ENCODE data around the gene ZFP62. TPM values are rescaled to one million over a fixed set of nuclear protein-coding genes. Genes with fewer than 3 reads are reported as not detected.

The ZFP62 gene
- total and polyA plus RNA-seq, 2 of the 8 experiments (the other 6 are each of a cell fraction or from before 2014, with no cell fraction given): 9.3 to 38.5 TPM

GRCh38 chr5:180889381-180889780, 28.3 kb upstream of the ZFP62 start (continued):
- TF ChIP-seq, protein P1, sequence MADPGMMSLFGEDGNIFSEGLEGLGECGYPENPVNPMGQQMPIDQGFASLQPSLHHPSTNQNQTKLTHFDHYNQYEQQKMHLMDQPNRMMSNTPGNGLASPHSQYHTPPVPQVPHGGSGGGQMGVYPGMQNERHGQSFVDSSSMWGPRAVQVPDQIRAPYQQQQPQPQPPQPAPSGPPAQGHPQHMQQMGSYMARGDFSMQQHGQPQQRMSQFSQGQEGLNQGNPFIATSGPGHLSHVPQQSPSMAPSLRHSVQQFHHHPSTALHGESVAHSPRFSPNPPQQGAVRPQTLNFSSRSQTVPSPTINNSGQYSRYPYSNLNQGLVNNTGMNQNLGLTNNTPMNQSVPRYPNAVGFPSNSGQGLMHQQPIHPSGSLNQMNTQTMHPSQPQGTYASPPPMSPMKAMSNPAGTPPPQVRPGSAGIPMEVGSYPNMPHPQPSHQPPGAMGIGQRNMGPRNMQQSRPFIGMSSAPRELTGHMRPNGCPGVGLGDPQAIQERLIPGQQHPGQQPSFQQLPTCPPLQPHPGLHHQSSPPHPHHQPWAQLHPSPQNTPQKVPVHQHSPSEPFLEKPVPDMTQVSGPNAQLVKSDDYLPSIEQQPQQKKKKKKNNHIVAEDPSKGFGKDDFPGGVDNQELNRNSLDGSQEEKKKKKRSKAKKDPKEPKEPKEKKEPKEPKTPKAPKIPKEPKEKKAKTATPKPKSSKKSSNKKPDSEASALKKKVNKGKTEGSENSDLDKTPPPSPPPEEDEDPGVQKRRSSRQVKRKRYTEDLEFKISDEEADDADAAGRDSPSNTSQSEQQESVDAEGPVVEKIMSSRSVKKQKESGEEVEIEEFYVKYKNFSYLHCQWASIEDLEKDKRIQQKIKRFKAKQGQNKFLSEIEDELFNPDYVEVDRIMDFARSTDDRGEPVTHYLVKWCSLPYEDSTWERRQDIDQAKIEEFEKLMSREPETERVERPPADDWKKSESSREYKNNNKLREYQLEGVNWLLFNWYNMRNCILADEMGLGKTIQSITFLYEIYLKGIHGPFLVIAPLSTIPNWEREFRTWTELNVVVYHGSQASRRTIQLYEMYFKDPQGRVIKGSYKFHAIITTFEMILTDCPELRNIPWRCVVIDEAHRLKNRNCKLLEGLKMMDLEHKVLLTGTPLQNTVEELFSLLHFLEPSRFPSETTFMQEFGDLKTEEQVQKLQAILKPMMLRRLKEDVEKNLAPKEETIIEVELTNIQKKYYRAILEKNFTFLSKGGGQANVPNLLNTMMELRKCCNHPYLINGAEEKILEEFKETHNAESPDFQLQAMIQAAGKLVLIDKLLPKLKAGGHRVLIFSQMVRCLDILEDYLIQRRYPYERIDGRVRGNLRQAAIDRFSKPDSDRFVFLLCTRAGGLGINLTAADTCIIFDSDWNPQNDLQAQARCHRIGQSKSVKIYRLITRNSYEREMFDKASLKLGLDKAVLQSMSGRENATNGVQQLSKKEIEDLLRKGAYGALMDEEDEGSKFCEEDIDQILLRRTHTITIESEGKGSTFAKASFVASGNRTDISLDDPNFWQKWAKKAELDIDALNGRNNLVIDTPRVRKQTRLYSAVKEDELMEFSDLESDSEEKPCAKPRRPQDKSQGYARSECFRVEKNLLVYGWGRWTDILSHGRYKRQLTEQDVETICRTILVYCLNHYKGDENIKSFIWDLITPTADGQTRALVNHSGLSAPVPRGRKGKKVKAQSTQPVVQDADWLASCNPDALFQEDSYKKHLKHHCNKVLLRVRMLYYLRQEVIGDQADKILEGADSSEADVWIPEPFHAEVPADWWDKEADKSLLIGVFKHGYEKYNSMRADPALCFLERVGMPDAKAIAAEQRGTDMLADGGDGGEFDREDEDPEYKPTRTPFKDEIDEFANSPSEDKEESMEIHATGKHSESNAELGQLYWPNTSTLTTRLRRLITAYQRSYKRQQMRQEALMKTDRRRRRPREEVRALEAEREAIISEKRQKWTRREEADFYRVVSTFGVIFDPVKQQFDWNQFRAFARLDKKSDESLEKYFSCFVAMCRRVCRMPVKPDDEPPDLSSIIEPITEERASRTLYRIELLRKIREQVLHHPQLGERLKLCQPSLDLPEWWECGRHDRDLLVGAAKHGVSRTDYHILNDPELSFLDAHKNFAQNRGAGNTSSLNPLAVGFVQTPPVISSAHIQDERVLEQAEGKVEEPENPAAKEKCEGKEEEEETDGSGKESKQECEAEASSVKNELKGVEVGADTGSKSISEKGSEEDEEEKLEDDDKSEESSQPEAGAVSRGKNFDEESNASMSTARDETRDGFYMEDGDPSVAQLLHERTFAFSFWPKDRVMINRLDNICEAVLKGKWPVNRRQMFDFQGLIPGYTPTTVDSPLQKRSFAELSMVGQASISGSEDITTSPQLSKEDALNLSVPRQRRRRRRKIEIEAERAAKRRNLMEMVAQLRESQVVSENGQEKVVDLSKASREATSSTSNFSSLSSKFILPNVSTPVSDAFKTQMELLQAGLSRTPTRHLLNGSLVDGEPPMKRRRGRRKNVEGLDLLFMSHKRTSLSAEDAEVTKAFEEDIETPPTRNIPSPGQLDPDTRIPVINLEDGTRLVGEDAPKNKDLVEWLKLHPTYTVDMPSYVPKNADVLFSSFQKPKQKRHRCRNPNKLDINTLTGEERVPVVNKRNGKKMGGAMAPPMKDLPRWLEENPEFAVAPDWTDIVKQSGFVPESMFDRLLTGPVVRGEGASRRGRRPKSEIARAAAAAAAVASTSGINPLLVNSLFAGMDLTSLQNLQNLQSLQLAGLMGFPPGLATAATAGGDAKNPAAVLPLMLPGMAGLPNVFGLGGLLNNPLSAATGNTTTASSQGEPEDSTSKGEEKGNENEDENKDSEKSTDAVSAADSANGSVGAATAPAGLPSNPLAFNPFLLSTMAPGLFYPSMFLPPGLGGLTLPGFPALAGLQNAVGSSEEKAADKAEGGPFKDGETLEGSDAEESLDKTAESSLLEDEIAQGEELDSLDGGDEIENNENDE (IDR thresholded peaks at IDR 0.05; ENCODE audit: insufficient replicate concordance, low read length): no peak
- TF ChIP-seq CTBP2 (IDR thresholded peaks at IDR 0.05; ENCODE audit: borderline replicate concordance, insufficient read depth, insufficient read length, low read length): no peak
- TF ChIP-seq CBX5 (IDR thresholded peaks at IDR 0.05; ENCODE audit: low read depth, low read length): no peak
- TF ChIP-seq EP300 (IDR thresholded peaks at IDR 0.05; ENCODE audit: borderline replicate concordance in 1 of 2, low read depth in 2 of 2, low read length in 2 of 2): no peak
- TF ChIP-seq HDAC6 (IDR thresholded peaks at IDR 0.05; ENCODE audit: low read depth, low read length): no peak
- TF ChIP-seq, protein P2, sequence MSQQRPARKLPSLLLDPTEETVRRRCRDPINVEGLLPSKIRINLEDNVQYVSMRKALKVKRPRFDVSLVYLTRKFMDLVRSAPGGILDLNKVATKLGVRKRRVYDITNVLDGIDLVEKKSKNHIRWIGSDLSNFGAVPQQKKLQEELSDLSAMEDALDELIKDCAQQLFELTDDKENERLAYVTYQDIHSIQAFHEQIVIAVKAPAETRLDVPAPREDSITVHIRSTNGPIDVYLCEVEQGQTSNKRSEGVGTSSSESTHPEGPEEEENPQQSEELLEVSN (IDR thresholded peaks at IDR 0.05): no peak
- TF ChIP-seq BACH1 (IDR thresholded peaks at IDR 0.05; ENCODE audit: low read length): no peak
- no peak for TF ChIP-seq NANOG (IDR thresholded peaks at IDR 0.05; ENCODE audit: insufficient read depth, low read depth, low read length, poor library complexity, severe bottlenecking)
- no peak for TF ChIP-seq SIRT6 (IDR thresholded peaks at IDR 0.05; ENCODE audit: low read length)
- TF ChIP-seq SRF (IDR thresholded peaks at IDR 0.05; ENCODE audit: low read depth, low read length): no peak

Data from H1 (cell line).